H9 (cell line): Measurements from ENCODE around the gene USP38. TPM values are rescaled to one million over a fixed set of nuclear protein-coding genes. Genes with fewer than 3 reads are reported as not detected.

Source experiments
- DNase-seq: peaks from one replicate; pipeline ENCODE4 v3.0.0-alpha.2; 2017
- H2AFZ ChIP-seq: one replicate; pipeline ENCODE4 v1.6.1; 2013; ENCODE audit warnings: mild to moderate bottlenecking, low read length, control low read depth, moderate library complexity
- H2AK5ac ChIP-seq: 2 replicates; pipeline ENCODE4 v1.6.1; 2013; ENCODE audit warnings: low read length, control low read depth, mixed read lengths; ENCODE audit not compliant: insufficient read length
- H2BK120ac ChIP-seq: one replicate; pipeline ENCODE4 v1.6.1; 2013; ENCODE audit warnings: low read depth, mild to moderate bottlenecking, low read length, control low read depth, inconsistent platforms; ENCODE audit not compliant: poor library complexity, severe bottlenecking
- H2BK12ac ChIP-seq: 2 replicates; pipeline ENCODE4 v1.6.1; 2013; ENCODE audit warnings: low read length, control low read depth, mixed read lengths, low read depth; ENCODE audit not compliant: insufficient read length
- H2BK15ac ChIP-seq: 2 replicates; pipeline ENCODE4 v1.6.1; 2013; ENCODE audit warnings: low read depth, low read length, control low read depth
- H2BK20ac ChIP-seq: one replicate; pipeline ENCODE4 v1.6.1; 2013; ENCODE audit warnings: low read depth, mild to moderate bottlenecking, low read length, control low read depth, inconsistent platforms; ENCODE audit not compliant: poor library complexity, severe bottlenecking
- H2BK5ac ChIP-seq: 2 replicates; pipeline ENCODE4 v1.6.1; 2013; ENCODE audit warnings: low read length, control low read depth, mixed read lengths; ENCODE audit not compliant: insufficient read length
- H3K14ac ChIP-seq: 2 replicates; pipeline ENCODE4 v1.6.1; 2013; ENCODE audit warnings: low read length, control low read depth; ENCODE audit not compliant: insufficient read depth
- H3K18ac ChIP-seq: 2 replicates; pipeline ENCODE4 v1.6.1; 2013; ENCODE audit warnings: low read depth, mild to moderate bottlenecking, mixed read lengths, low read length, control low read depth; ENCODE audit not compliant: insufficient read length
- H3K23ac ChIP-seq: 2 replicates; pipeline ENCODE4 v1.6.1; 2013; ENCODE audit warnings: low read length, control low read depth, mixed read lengths, low read depth; ENCODE audit not compliant: insufficient read length
- H3K23me2 ChIP-seq: 2 replicates; pipeline ENCODE4 v1.6.1; 2013; ENCODE audit warnings: low read depth, mild to moderate bottlenecking, mixed read lengths, low read length, control low read depth; ENCODE audit not compliant: insufficient read length, poor library complexity, severe bottlenecking
- H3K27ac ChIP-seq: 2 replicates; pipeline ENCODE4 v1.5.1; 2013; ENCODE audit warnings: low read length, control low read depth, mixed read lengths, low read depth; ENCODE audit not compliant: insufficient read length
- H3K27me3 ChIP-seq: 2 replicates; pipeline ENCODE4 v1.6.1; 2013; ENCODE audit warnings: low read length, control low read depth, inconsistent platforms; ENCODE audit not compliant: insufficient read depth
- H3K4ac ChIP-seq: 2 replicates; pipeline ENCODE4 v1.6.1; 2013; ENCODE audit warnings: low read depth, mild to moderate bottlenecking, control low read depth, inconsistent platforms, low read length, moderate library complexity
- H3K4me1 ChIP-seq: 2 replicates; pipeline ENCODE4 v1.6.1; 2013; ENCODE audit warnings: low read length, control low read depth, inconsistent platforms; ENCODE audit not compliant: insufficient read depth
- H3K4me2 ChIP-seq: 2 replicates; pipeline ENCODE4 v1.6.1; 2013; ENCODE audit warnings: low read length, control low read depth, mixed read lengths; ENCODE audit not compliant: insufficient read length, insufficient read depth
- H3K56ac ChIP-seq: 2 replicates; pipeline ENCODE4 v1.6.1; 2013; ENCODE audit warnings: low read depth, mild to moderate bottlenecking, mixed read lengths, low read length, control low read depth; ENCODE audit not compliant: insufficient read length
- H3K79me1 ChIP-seq: 2 replicates; pipeline ENCODE4 v1.6.1; 2013; ENCODE audit warnings: low read depth, mild to moderate bottlenecking, moderate library complexity, low read length, control low read depth, inconsistent platforms; ENCODE audit not compliant: insufficient read depth, poor library complexity, severe bottlenecking
- H3K79me2 ChIP-seq: 2 replicates; pipeline ENCODE4 v1.6.1; 2013; ENCODE audit warnings: low read length, control low read depth, inconsistent platforms; ENCODE audit not compliant: insufficient read depth
- H3K9ac ChIP-seq: 2 replicates; pipeline ENCODE4 v1.6.1; 2013; ENCODE audit warnings: low read length, control low read depth, mixed read lengths; ENCODE audit not compliant: insufficient read length; ENCODE audit errors: extremely low read depth
- H3K9me3 ChIP-seq: one replicate; pipeline ENCODE4 v1.6.1; 2013; ENCODE audit warnings: low read depth, low read length, inconsistent platforms; ENCODE audit not compliant: control insufficient read depth
- H3T11ph ChIP-seq: one replicate; pipeline ENCODE4 v1.6.1; 2013; ENCODE audit warnings: mild to moderate bottlenecking, low read length, control low read depth, inconsistent platforms
- H4K20me1 ChIP-seq: one replicate; pipeline ENCODE4 v1.6.1; 2013; ENCODE audit not compliant: control insufficient read depth, insufficient read length, insufficient read depth
- H4K5ac ChIP-seq: 2 replicates; pipeline ENCODE4 v1.6.1; 2013; ENCODE audit warnings: low read depth, mild to moderate bottlenecking, mixed read lengths, low read length, control low read depth; ENCODE audit not compliant: insufficient read length
- H4K8ac ChIP-seq: replicated peaks from 2 replicates; pipeline ENCODE4 v1.6.1; 2013; ENCODE audit warnings: low read length, control low read depth, mixed read lengths, low read depth; ENCODE audit not compliant: insufficient read length
- H4K91ac ChIP-seq: 2 replicates; pipeline ENCODE4 v1.6.1; 2013; ENCODE audit warnings: low read depth, mild to moderate bottlenecking, moderate library complexity, mixed read lengths, low read length, control low read depth; ENCODE audit not compliant: insufficient read length
- H3K27ac Mint-ChIP-seq, 3 experiments: 2 replicates in 2 of 3; 3 replicates in 1 of 3; pipeline ENCODE4 v1.8.0; 2020 to 2021; ENCODE audit warnings: mixed read lengths in 3 of 3, mild to moderate bottlenecking in 1 of 3, moderate library complexity in 1 of 3
- H3K27me3 Mint-ChIP-seq: 2 replicates; pipeline ENCODE4 v1.8.0; 2021; ENCODE audit warnings: low read depth, mild to moderate bottlenecking, moderate library complexity, mixed read lengths
- H3K36me3 Mint-ChIP-seq, 3 experiments: 2 replicates in 2 of 3; 3 replicates in 1 of 3; pipeline ENCODE4 v1.8.0; 2020 to 2021; ENCODE audit warnings: low read depth in 3 of 3, mixed read lengths in 3 of 3; ENCODE audit not compliant: insufficient read depth in 1 of 3
- H3K4me1 Mint-ChIP-seq, 2 experiments: 2 replicates each; pipeline ENCODE4 v1.8.0; 2020; ENCODE audit warnings: mixed read lengths in 2 of 2
- H3K4me3 Mint-ChIP-seq, 2 experiments: 2 replicates in 1 of 2; 3 replicates in 1 of 2; pipeline ENCODE4 v1.8.0; 2020 to 2021; ENCODE audit warnings: mild to moderate bottlenecking in 2 of 2, mixed read lengths in 2 of 2, moderate library complexity in 1 of 2
- H3K9me3 Mint-ChIP-seq, 2 experiments: 2 replicates in 1 of 2; 3 replicates in 1 of 2; pipeline ENCODE4 v1.8.0; 2020; ENCODE audit warnings: mild to moderate bottlenecking in 2 of 2, mixed read lengths in 2 of 2, moderate library complexity in 1 of 2
- CTCF ChIP-seq: fragments of 200-600 bp; sonication (generic); conservative IDR thresholded peaks from 3 replicates; pipeline ENCODE4 v1.8.0; 2021; ENCODE audit warnings: antibody characterized with exemption, mild to moderate bottlenecking
- WGBS: extraction: QIAGEN DNeasy Blood & Tissue Kit; methylation state at CpG from one replicate; pipeline ENCODE4 v1.1.7; 2013; ENCODE audit warnings: missing lambda C conversion rate, low lambda C conversion rate, mixed read lengths; ENCODE audit not compliant: insufficient read length; ENCODE audit errors: extremely low coverage; 5-methylcytosine and 5-hydroxymethylcytosine counted together
- total RNA-seq: library from RNA; stranded (reverse); gene quantifications from 2 replicates; pipeline ENCODE4 v1.2.1, GENCODE V29; 2021

The USP38 gene
- total RNA-seq, 1 experiment from 2014 or later, result 15.2 TPM

GRCh38 chr4:143232277-143232676 is 47.6 kb downstream of the USP38 start:
- WGBS, result no CpG with 5 or more reads among the region's 2 CpGs
- Histone ChIP-seq H2AK5ac (no peak overlapping the region), H3K4me2 (no peak overlapping the region), H3K18ac (no peak overlapping the region), H2BK15ac (no peak overlapping the region), H3K27ac (no peak overlapping the region), H2BK120ac (no peak overlapping the region), H3K79me2 (no peaks in the 10 kb centered on the region), H4K8ac (no peak overlapping the region), H3K79me1 (no peaks in the 10 kb centered on the region), H3K9me3 (no peaks in the 10 kb centered on the region), H2BK12ac (no peak overlapping the region), H3K23me2 (no peaks in the 10 kb centered on the region), H3K23ac (no peak overlapping the region), H3K27me3 (no peaks in the 10 kb centered on the region), H3K4ac (no peak overlapping the region), H4K5ac (no peak overlapping the region), H3K56ac (no peak overlapping the region), H2BK5ac (no peak overlapping the region), H3K14ac (no peak overlapping the region), H2AFZ (no peak overlapping the region), H4K20me1 (no peaks in the 10 kb centered on the region), H2BK20ac (no peak overlapping the region), H4K91ac (no peak overlapping the region), H3T11ph (no peak overlapping the region), H3K9ac (no peak overlapping the region), H3K4me1 (no peaks in the 10 kb centered on the region)
- DNase-seq, result no peak
- Mint-ChIP-seq H3K27me3 (no peaks in the 10 kb centered on the region), H3K4me3 (no peak overlapping the region), H3K9me3 (no peaks in the 10 kb centered on the region), H3K27ac (no peak overlapping the region), H3K36me3 (no peaks in the 10 kb centered on the region), H3K4me1 (0 out of 4 replicates have a peak, but pooled peaks cover 0 to 2% of the 10 kb centered on the region in 2 experiments)
- TF ChIP-seq CTCF, result no peak
